ENCODE data around the gene MGAT3.
"Not testable (repeated sequence)": the region's sequence is repeated elsewhere in the genome, so short reads cannot be mapped to it uniquely, and the experiment has no call there.

- TF ChIP-seq RBBP5 (IDR thresholded peaks at IDR 0.05; ENCODE audit: borderline replicate concordance, low read depth, low read length); JUND (IDR thresholded peaks at IDR 0.05; ENCODE audit: low read length); EP300 (IDR thresholded peaks at IDR 0.05; ENCODE audit: borderline replicate concordance in 1 of 2, low read depth in 2 of 2, low read length in 2 of 2); POLR2A (IDR thresholded peaks at IDR 0.05; ENCODE audit: control extremely low read depth in 1 of 2, low read depth in 2 of 2, low read length in 2 of 2); NANOG (IDR thresholded peaks at IDR 0.05; ENCODE audit: insufficient read depth, low read depth, low read length, poor library complexity, severe bottlenecking); SIN3A (conservative IDR thresholded peaks at IDR 0.05 in 1 of 2, IDR thresholded peaks at IDR 0.05 in 1 of 2; ENCODE audit: low read depth in 1 of 2, low read length in 2 of 2): not testable (repeated sequence)
- TF ChIP-seq, protein P1, sequence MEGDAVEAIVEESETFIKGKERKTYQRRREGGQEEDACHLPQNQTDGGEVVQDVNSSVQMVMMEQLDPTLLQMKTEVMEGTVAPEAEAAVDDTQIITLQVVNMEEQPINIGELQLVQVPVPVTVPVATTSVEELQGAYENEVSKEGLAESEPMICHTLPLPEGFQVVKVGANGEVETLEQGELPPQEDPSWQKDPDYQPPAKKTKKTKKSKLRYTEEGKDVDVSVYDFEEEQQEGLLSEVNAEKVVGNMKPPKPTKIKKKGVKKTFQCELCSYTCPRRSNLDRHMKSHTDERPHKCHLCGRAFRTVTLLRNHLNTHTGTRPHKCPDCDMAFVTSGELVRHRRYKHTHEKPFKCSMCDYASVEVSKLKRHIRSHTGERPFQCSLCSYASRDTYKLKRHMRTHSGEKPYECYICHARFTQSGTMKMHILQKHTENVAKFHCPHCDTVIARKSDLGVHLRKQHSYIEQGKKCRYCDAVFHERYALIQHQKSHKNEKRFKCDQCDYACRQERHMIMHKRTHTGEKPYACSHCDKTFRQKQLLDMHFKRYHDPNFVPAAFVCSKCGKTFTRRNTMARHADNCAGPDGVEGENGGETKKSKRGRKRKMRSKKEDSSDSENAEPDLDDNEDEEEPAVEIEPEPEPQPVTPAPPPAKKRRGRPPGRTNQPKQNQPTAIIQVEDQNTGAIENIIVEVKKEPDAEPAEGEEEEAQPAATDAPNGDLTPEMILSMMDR (IDR thresholded peaks at IDR 0.05; ENCODE audit: control extremely low read depth in 1 of 3, insufficient read depth in 1 of 3, low read depth in 1 of 3, low read length in 3 of 3) = not testable (repeated sequence)
- TF ChIP-seq, protein P2, sequence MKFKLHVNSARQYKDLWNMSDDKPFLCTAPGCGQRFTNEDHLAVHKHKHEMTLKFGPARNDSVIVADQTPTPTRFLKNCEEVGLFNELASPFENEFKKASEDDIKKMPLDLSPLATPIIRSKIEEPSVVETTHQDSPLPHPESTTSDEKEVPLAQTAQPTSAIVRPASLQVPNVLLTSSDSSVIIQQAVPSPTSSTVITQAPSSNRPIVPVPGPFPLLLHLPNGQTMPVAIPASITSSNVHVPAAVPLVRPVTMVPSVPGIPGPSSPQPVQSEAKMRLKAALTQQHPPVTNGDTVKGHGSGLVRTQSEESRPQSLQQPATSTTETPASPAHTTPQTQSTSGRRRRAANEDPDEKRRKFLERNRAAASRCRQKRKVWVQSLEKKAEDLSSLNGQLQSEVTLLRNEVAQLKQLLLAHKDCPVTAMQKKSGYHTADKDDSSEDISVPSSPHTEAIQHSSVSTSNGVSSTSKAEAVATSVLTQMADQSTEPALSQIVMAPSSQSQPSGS (IDR thresholded peaks at IDR 0.05; ENCODE audit: low read length) = not testable (repeated sequence)
Measured at GRCh38 chr22:39413204-39413603, 43.6 kb upstream of the MGAT3 start.

Measured in H1 (cell line).